ENCODE results near the gene SMG1.
"Not testable (repeated sequence)": the region's sequence is repeated elsewhere in the genome, so short reads cannot be mapped to it uniquely, and the experiment has no call there.

The SMG1 gene

GRCh38 chr16:18770336-18770962 lies 155.8 kb downstream of the SMG1 start:
- not testable (repeated sequence) for H3K27me3 ChIP-seq (ENCODE audit: insufficient read depth, low read length, poor library complexity); H3K4me3 ChIP-seq (ENCODE audit: low read depth in 1 of 2, low read length in 2 of 2); H3K27ac ChIP-seq (ENCODE audit: low read length); H3K9ac ChIP-seq (ENCODE audit: low read depth, low read length); H3K79me2 ChIP-seq (ENCODE audit: insufficient read depth, low read length); H3K9me3 ChIP-seq (ENCODE audit: insufficient read depth, low read length, severe bottlenecking); H3K4me1 ChIP-seq (ENCODE audit: insufficient read depth, low read length); H4K20me1 ChIP-seq (ENCODE audit: insufficient read depth, low read length); ATAC-seq (ENCODE audit: insufficient read depth, low read depth); H3K36me3 ChIP-seq (ENCODE audit: insufficient read depth, low read length); H3K4me2 ChIP-seq (ENCODE audit: insufficient read depth, low read length); DNase-seq; H2AFZ ChIP-seq (ENCODE audit: low read depth, low read length)

- H2AFZ ChIP-seq (ENCODE audit: low read depth, low read length); DNase-seq; H3K4me2 ChIP-seq (ENCODE audit: insufficient read depth, low read length); H3K36me3 ChIP-seq (ENCODE audit: insufficient read depth, low read length); ATAC-seq (ENCODE audit: insufficient read depth, low read depth); H3K4me3 ChIP-seq (ENCODE audit: low read depth in 1 of 2, low read length in 2 of 2); H3K9me3 ChIP-seq (ENCODE audit: insufficient read depth, low read length, severe bottlenecking); H4K20me1 ChIP-seq (ENCODE audit: insufficient read depth, low read length); H3K27me3 ChIP-seq (ENCODE audit: insufficient read depth, low read length, poor library complexity); H3K79me2 ChIP-seq (ENCODE audit: insufficient read depth, low read length); H3K9ac ChIP-seq (ENCODE audit: low read depth, low read length); H3K4me1 ChIP-seq (ENCODE audit: insufficient read depth, low read length); H3K27ac ChIP-seq (ENCODE audit: low read length): not testable (repeated sequence)
Observed at GRCh38 chr16:18767217-18767616, 159.0 kb downstream of the SMG1 start.

GRCh38 chr16:18762713-18763112 lies 163.5 kb downstream of the SMG1 start:
- H4K20me1 ChIP-seq (ENCODE audit: insufficient read depth, low read length); H3K9ac ChIP-seq (ENCODE audit: low read depth, low read length); H3K79me2 ChIP-seq (ENCODE audit: insufficient read depth, low read length); H3K4me3 ChIP-seq (ENCODE audit: low read depth in 1 of 2, low read length in 2 of 2); ATAC-seq (ENCODE audit: insufficient read depth, low read depth); DNase-seq; H3K4me2 ChIP-seq (ENCODE audit: insufficient read depth, low read length); H3K27ac ChIP-seq (ENCODE audit: low read length); H3K36me3 ChIP-seq (ENCODE audit: insufficient read depth, low read length); H2AFZ ChIP-seq (ENCODE audit: low read depth, low read length); H3K4me1 ChIP-seq (ENCODE audit: insufficient read depth, low read length); H3K9me3 ChIP-seq (ENCODE audit: insufficient read depth, low read length, severe bottlenecking); H3K27me3 ChIP-seq (ENCODE audit: insufficient read depth, low read length, poor library complexity): not testable (repeated sequence)

GRCh38 chr16:18759598-18760520 lies 166.3 kb downstream of the SMG1 start:
- not testable (repeated sequence) for H3K27ac ChIP-seq (ENCODE audit: low read length); H3K4me1 ChIP-seq (ENCODE audit: insufficient read depth, low read length); H3K27me3 ChIP-seq (ENCODE audit: insufficient read depth, low read length, poor library complexity); H2AFZ ChIP-seq (ENCODE audit: low read depth, low read length); H3K36me3 ChIP-seq (ENCODE audit: insufficient read depth, low read length); H3K9ac ChIP-seq (ENCODE audit: low read depth, low read length); H3K4me2 ChIP-seq (ENCODE audit: insufficient read depth, low read length); H3K79me2 ChIP-seq (ENCODE audit: insufficient read depth, low read length); H4K20me1 ChIP-seq (ENCODE audit: insufficient read depth, low read length); H3K9me3 ChIP-seq (ENCODE audit: insufficient read depth, low read length, severe bottlenecking); H3K4me3 ChIP-seq (ENCODE audit: low read depth in 1 of 2, low read length in 2 of 2)
- peak; percentile 89 for ATAC-seq (ENCODE audit: insufficient read depth, low read depth)
- TF ChIP-seq CTCF (IDR thresholded peaks at IDR 0.05; ENCODE audit: borderline replicate concordance, extremely low read depth, low read length, poor library complexity, severe bottlenecking) = peak; percentile 61
- DNase-seq = peak; percentile 68

- not testable (repeated sequence) for H3K4me2 ChIP-seq (ENCODE audit: insufficient read depth, low read length); H3K79me2 ChIP-seq (ENCODE audit: insufficient read depth, low read length); H4K20me1 ChIP-seq (ENCODE audit: insufficient read depth, low read length); H3K9me3 ChIP-seq (ENCODE audit: insufficient read depth, low read length, severe bottlenecking); H3K27ac ChIP-seq (ENCODE audit: low read length); H3K4me3 ChIP-seq (ENCODE audit: low read depth in 1 of 2, low read length in 2 of 2); DNase-seq; H3K36me3 ChIP-seq (ENCODE audit: insufficient read depth, low read length); H3K9ac ChIP-seq (ENCODE audit: low read depth, low read length); H3K27me3 ChIP-seq (ENCODE audit: insufficient read depth, low read length, poor library complexity); H3K4me1 ChIP-seq (ENCODE audit: insufficient read depth, low read length); H2AFZ ChIP-seq (ENCODE audit: low read depth, low read length)
- ATAC-seq (ENCODE audit: insufficient read depth, low read depth) = peak; percentile 49
Observed at GRCh38 chr16:18757960-18758660, 168.1 kb downstream of the SMG1 start.

- ATAC-seq (ENCODE audit: insufficient read depth, low read depth) = peak; percentile 47
- H3K4me2 ChIP-seq (ENCODE audit: insufficient read depth, low read length) = not testable (repeated sequence)
Observed at GRCh38 chr16:18756639-18757038, 169.6 kb downstream of the SMG1 start.

More at GRCh38 chr16:18756639-18757038, 169.6 kb downstream of the SMG1 start:
- H3K27me3 ChIP-seq (ENCODE audit: insufficient read depth, low read length, poor library complexity); DNase-seq; H3K4me1 ChIP-seq (ENCODE audit: insufficient read depth, low read length); H3K79me2 ChIP-seq (ENCODE audit: insufficient read depth, low read length); H2AFZ ChIP-seq (ENCODE audit: low read depth, low read length); H3K4me3 ChIP-seq (ENCODE audit: low read depth in 1 of 2, low read length in 2 of 2); H3K9ac ChIP-seq (ENCODE audit: low read depth, low read length); H3K9me3 ChIP-seq (ENCODE audit: insufficient read depth, low read length, severe bottlenecking); H3K27ac ChIP-seq (ENCODE audit: low read length); H3K36me3 ChIP-seq (ENCODE audit: insufficient read depth, low read length); H4K20me1 ChIP-seq (ENCODE audit: insufficient read depth, low read length): not testable (repeated sequence)

All from DND-41 (cell line).